IMR-90 (cell line): Measurements from ENCODE around the gene ARAP2.

Source experiments
- RAD21 ChIP-seq: IDR thresholded peaks from 2 replicates; pipeline ENCODE4 v1.6.1; 2012; ENCODE audit warnings: low read length, improper control_type of control experiment
- TF ChIP-seq, protein P1 (sequence below): conservative IDR thresholded peaks from 2 replicates; pipeline ENCODE4 v1.5.1; 2012; ENCODE audit warnings: mild to moderate bottlenecking, low read depth, low read length, improper control_type of control experiment

DNA sequence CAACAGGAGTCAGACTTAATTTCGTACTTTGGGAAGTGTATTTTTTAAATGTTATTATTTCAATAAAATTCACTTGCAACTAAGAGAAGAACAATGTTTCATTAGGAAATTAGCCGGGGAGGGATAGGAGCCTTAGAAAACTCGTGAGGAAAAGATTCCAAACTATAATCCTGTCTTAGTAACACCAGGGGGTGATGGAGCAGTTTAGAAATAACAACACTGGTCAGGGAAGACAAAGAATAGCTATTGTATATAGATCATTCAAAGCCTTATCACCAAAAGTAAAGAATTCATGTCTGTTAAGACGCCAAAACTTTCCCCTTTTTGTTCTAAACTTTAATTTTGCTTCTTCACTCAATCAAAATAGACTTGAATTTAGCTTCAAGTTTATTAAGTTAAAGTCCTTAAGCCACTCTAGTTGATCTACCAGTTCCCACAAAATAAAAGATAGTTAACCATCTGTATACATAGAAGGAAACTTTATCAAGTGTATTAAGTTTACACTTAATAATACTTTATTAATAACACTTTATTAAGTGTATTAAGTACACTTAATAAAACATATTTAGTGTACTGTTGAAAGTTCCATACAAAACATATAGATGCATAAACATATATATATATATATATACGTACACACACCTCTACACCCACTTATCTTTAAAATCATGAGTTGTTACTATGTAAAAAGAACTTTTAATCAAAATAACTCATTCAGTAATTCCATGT lies 60.5 kb downstream of the ARAP2 start:
- no peak for TF ChIP-seq RAD21
- TF ChIP-seq, protein P1, sequence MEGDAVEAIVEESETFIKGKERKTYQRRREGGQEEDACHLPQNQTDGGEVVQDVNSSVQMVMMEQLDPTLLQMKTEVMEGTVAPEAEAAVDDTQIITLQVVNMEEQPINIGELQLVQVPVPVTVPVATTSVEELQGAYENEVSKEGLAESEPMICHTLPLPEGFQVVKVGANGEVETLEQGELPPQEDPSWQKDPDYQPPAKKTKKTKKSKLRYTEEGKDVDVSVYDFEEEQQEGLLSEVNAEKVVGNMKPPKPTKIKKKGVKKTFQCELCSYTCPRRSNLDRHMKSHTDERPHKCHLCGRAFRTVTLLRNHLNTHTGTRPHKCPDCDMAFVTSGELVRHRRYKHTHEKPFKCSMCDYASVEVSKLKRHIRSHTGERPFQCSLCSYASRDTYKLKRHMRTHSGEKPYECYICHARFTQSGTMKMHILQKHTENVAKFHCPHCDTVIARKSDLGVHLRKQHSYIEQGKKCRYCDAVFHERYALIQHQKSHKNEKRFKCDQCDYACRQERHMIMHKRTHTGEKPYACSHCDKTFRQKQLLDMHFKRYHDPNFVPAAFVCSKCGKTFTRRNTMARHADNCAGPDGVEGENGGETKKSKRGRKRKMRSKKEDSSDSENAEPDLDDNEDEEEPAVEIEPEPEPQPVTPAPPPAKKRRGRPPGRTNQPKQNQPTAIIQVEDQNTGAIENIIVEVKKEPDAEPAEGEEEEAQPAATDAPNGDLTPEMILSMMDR, result no peak
